Body of pancreas (tissue), 4 donors: ENCODE measurements around the gene PUS7. TPM values are rescaled to one million over a fixed set of nuclear protein-coding genes. Genes with fewer than 3 reads are reported as not detected.

ENCODE experiments used
- ATAC-seq: fragments of 150-250 bp; one replicate; pipeline ENCODE4 v1.9.1; 2016
- DNase-seq, 4 donors: peaks; one replicate each; pipeline ENCODE4 v3.0.0-alpha.2; 2019
- H3K27ac ChIP-seq, 4 donors: fragments of 200-600 bp; sonication (generic); 1 replicate in 3 of 4; 2 replicates in 1 of 4; pipeline versions ENCODE4 v1.5.1 to v1.6.1; 2016 to 2019; ENCODE audit warnings: mild to moderate bottlenecking in 1 of 4, mixed read lengths in 1 of 4, moderate library complexity in 1 of 4
- H3K27me3 ChIP-seq, 2 donors: fragments of 200-600 bp; sonication (generic); one replicate each; pipeline ENCODE4 v1.6.0; 2016; ENCODE audit warnings: mild to moderate bottlenecking in 1 of 2
- H3K36me3 ChIP-seq, 2 donors: fragments of 200-600 bp; sonication (generic); replicated peaks in 1 of 2; 2 replicates each; pipeline ENCODE4 v1.5.1; 2016; ENCODE audit warnings: low read depth in 2 of 2; ENCODE audit not compliant: insufficient read depth in 1 of 2
- H3K4me1 ChIP-seq: fragments of 200-600 bp; sonication (generic); one replicate; pipeline ENCODE4 v1.6.0; 2016
- H3K4me3 ChIP-seq, 2 donors: fragments of 200-600 bp; sonication (generic); 1 replicate in 1 of 2; 2 replicates in 1 of 2; pipeline ENCODE4 v1.5.1; 2016 to 2019
- H3K9me3 ChIP-seq, 3 donors: fragments of 200-600 bp; sonication (generic); 1 replicate in 2 of 3; 2 replicates in 1 of 3; pipeline ENCODE4 v1.5.1; 2016
- CTCF ChIP-seq, 7 experiments: fragments of 450-650 bp in 4 of 7; fragments of 200-600 bp in 3 of 7; sonication (generic) in 3 of 7; IDR thresholded peaks; one replicate each; pipeline ENCODE4 v1.5.1; 2016 to 2019; ENCODE audit warnings: antibody characterized with exemption in 7 of 7
- POLR2A ChIP-seq, 3 donors: fragments of 450-650 bp; IDR thresholded peaks; one replicate each; pipeline ENCODE4 v1.6.1; 2016; ENCODE audit warnings: antibody characterized with exemption in 3 of 3, mild to moderate bottlenecking in 2 of 3
- WGBS, 2 donors: methylation state at CpG; one replicate each; pipeline ENCODE4 v1.1.5; 2017; 5-methylcytosine and 5-hydroxymethylcytosine counted together
- intact Hi-C: fragments of 100-400 bp; cut with DNase I; formaldehyde crosslinking; loops from one replicate; pipeline ENCODE4 v1.15.1; 2023
- total RNA-seq, 2 donors: library from RNA; depleted of rRNA; stranded (reverse); fragments of >200 nt; gene quantifications; one replicate each; pipeline ENCODE4 v1.1.0, GENCODE V29; 2016

Gene PUS7
- total RNA-seq, 2 donors from 2014 or later: 10.6 to 11.9 TPM

DNA sequence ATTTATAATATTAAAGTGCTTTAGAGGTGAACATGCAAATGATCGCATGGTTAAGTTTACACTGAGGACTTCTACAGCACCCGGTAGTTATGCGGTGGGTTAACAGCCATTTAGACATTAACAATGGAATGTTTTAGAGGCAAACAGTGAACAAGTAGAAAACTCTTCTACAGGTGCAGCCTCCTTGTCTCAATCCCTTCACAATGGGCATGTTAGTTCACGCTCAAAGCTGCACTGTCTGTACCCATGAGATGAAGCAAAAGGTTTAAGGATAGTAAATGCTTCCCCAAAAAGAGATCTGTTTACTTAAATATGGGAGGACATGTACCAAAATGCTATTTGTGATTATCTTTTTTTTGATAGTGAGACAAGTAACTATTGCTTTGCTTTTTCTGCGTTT, 25.1 kb downstream of the PUS7 start:
- ATAC-seq (no peak), DNase-seq (no peak)
- no peaks in the 10 kb centered on the region for H3K9me3 ChIP-seq
- no peak overlapping the region for H3K4me3 ChIP-seq
- 41 to 43% methylated on average over 5 of the region's 5 CpGs for WGBS, 2 donors
- H3K36me3 ChIP-seq: peaks cover under 1 to 1% of the 10 kb centered on the region in 2 donors
- peaks cover 14% of the 10 kb centered on the region for H3K4me1 ChIP-seq
- peak overlapping the region in 1 of 4 donors; percentile 17 for H3K27ac ChIP-seq
- H3K27me3 ChIP-seq: no peaks in the 10 kb centered on the region
- intact Hi-C loops: no loop called here
- TF ChIP-seq CTCF (IDR thresholded peaks at IDR 0.05) (no peak), POLR2A (IDR thresholded peaks at IDR 0.05) (no peak)

DNA sequence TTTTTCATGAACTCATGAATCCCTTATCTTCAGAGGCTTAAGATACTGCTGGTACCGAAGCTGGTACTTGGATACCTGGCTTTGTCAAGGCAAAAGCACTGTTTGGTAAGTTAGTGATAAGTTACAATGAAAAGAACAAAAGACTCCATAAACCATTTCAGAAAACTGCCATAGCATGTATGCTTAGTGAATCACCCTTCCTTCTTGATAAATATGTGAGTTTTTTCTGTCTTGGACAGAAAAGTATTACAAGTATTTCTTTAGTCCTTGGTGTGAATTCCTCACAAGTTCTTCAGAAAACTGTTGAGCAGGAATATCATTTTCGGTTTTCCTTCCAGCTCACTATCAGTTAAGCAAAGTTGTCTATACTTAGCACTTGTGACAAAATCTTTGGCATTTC, 25.6 kb downstream of the PUS7 start:
- intact Hi-C loops: no loop called here
- ATAC-seq (no peak), DNase-seq (no peak)
- H3K4me3 ChIP-seq: no peak overlapping the region
- H3K4me1 ChIP-seq: peaks cover 14% of the 10 kb centered on the region
- no peak overlapping the region for H3K27ac ChIP-seq
- 15 to 19% methylated on average over 2 of the region's 2 CpGs for WGBS, 2 donors
- TF ChIP-seq POLR2A (IDR thresholded peaks at IDR 0.05) (no peak), CTCF (IDR thresholded peaks at IDR 0.05) (no peak)
- H3K27me3 ChIP-seq: no peaks in the 10 kb centered on the region
- no peaks in the 10 kb centered on the region for H3K9me3 ChIP-seq
- no peaks in the 10 kb centered on the region for H3K36me3 ChIP-seq

DNA sequence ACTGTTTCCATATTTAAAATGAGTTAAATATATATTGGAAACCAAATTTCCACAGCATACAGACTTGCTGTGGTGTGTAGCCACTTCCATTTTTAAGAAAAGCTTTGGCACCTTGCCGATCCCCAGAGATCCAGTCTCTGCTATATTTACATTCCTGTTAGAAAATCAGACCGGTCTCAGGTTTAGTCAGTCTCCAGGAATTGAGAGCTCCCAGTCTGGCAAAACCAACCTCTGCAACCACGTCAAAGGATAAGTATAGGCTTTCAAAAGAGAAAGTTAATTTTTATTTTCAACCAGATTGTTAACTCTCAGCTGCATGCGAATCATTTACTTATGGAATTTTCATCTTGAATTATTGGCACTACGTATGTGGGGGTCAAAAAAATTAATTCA, 28.2 kb downstream of the PUS7 start:
- ATAC-seq (peak; percentile 24), DNase-seq (peak in 1 of 4 donors; percentile 14)
- intact Hi-C loops: no loop called here

GRCh38 chr7:105493196-105493922, 28.7 kb downstream of the PUS7 start:
- peak overlapping the region; percentile 46 to 71 (median 56) for H3K27ac ChIP-seq
- 69 to 75% methylated on average over 7 of the region's 7 CpGs for WGBS, 2 donors
- intact Hi-C loops: no loop called here
- H3K36me3 ChIP-seq: no peaks in the 10 kb centered on the region
- no peaks in the 10 kb centered on the region for H3K27me3 ChIP-seq
- DNase-seq (no peak), ATAC-seq (no peak)
- TF ChIP-seq CTCF (IDR thresholded peaks at IDR 0.05) (no peak), POLR2A (IDR thresholded peaks at IDR 0.05) (no peak)
- no peak overlapping the region for H3K4me3 ChIP-seq
- H3K9me3 ChIP-seq: no peaks in the 10 kb centered on the region
- peaks cover 20% of the 10 kb centered on the region for H3K4me1 ChIP-seq

More for the DNA sequence above, 28.2 kb downstream of the PUS7 start:
- peaks cover 20% of the 10 kb centered on the region for H3K4me1 ChIP-seq
- no peaks in the 10 kb centered on the region for H3K36me3 ChIP-seq
- H3K4me3 ChIP-seq: no peak overlapping the region
- H3K27ac ChIP-seq: peak overlapping the region; percentile 46 to 71 (median 56)
- no peaks in the 10 kb centered on the region for H3K9me3 ChIP-seq
- TF ChIP-seq POLR2A (IDR thresholded peaks at IDR 0.05) (no peak), CTCF (IDR thresholded peaks at IDR 0.05) (no peak)
- no peaks in the 10 kb centered on the region for H3K27me3 ChIP-seq
- 60 to 68% methylated on average over 5 of the region's 5 CpGs for WGBS, 2 donors

DNA sequence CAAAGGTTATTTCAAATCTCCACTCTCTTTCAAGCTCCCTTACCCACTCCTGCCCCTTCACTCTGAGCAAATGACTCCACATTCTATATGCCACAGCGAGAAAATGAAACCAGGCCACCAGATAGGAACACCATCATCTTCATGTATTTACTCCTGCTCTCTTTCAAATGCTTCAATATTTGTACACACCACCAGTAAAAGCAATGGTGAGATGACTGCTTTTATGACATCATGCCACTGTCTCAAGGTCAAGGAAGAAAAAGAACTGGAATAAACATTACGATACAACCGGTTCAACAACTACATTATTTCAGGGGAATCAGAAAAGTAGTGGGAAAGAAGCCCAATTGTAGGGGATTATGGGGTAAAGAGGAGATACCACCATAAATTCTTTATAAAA, 32.7 kb downstream of the PUS7 start:
- DNase-seq (no peak), ATAC-seq (no peak)
- intact Hi-C loops: no loop called here
- Histone ChIP-seq H3K4me1 (peaks cover 17% of the 10 kb centered on the region), H3K27ac (no peak overlapping the region), H3K4me3 (no peak overlapping the region), H3K36me3 (peaks cover 0 to 9% of the 10 kb centered on the region in 2 donors), H3K27me3 (no peaks in the 10 kb centered on the region), H3K9me3 (no peaks in the 10 kb centered on the region)
- TF ChIP-seq CTCF (IDR thresholded peaks at IDR 0.05) (no peak), POLR2A (IDR thresholded peaks at IDR 0.05) (no peak)
- WGBS, 2 donors: 40 to 52% methylated on average over 3 of the region's 3 CpGs
